Vagina (tissue), 2 donors: ENCODE measurements around the gene TGM5.
"Not testable (repeated sequence)": the region's sequence is repeated elsewhere in the genome, so short reads cannot be mapped to it uniquely, and the experiment has no call there.

Experiments used
- POLR2A ChIP-seq, 2 donors: fragments of 450-650 bp; IDR thresholded peaks; one replicate each; pipeline ENCODE4 v1.6.1; 2017; ENCODE audit warnings: antibody characterized with exemption in 2 of 2, mild to moderate bottlenecking in 2 of 2, moderate library complexity in 2 of 2
- TF ChIP-seq, protein P1 (sequence below), 3 experiments: fragments of 450-650 bp in 2 of 3; fragments of 200-600 bp in 1 of 3; sonication (generic) in 1 of 3; IDR thresholded peaks; one replicate each; pipeline ENCODE4 v1.5.1; 2017 to 2019; ENCODE audit warnings: antibody characterized with exemption in 3 of 3, mild to moderate bottlenecking in 2 of 3, moderate library complexity in 2 of 3

DNA sequence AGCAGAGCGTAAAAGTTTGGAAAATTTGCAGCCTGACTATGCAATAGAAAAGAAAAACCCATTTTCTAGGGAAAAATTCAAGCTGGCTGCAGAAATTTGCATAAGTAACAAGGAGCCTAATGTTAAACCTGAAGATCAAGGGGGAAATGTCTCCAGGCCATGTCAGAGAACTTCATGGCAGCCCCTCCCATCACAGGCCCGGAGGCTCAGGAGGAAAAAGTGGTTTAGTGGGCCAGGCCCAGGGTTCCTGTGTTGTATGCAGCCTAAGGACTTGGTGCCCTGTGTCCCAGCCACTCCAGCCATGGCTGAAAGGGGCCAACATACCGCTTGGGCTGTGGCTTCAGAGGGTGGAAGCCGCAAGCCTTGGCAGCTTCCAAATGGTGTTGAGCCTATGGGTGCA lies 68.2 kb downstream of the TGM5 start:
- TF ChIP-seq POLR2A (IDR thresholded peaks at IDR 0.05), result not testable (repeated sequence)
- TF ChIP-seq, protein P1, sequence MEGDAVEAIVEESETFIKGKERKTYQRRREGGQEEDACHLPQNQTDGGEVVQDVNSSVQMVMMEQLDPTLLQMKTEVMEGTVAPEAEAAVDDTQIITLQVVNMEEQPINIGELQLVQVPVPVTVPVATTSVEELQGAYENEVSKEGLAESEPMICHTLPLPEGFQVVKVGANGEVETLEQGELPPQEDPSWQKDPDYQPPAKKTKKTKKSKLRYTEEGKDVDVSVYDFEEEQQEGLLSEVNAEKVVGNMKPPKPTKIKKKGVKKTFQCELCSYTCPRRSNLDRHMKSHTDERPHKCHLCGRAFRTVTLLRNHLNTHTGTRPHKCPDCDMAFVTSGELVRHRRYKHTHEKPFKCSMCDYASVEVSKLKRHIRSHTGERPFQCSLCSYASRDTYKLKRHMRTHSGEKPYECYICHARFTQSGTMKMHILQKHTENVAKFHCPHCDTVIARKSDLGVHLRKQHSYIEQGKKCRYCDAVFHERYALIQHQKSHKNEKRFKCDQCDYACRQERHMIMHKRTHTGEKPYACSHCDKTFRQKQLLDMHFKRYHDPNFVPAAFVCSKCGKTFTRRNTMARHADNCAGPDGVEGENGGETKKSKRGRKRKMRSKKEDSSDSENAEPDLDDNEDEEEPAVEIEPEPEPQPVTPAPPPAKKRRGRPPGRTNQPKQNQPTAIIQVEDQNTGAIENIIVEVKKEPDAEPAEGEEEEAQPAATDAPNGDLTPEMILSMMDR (IDR thresholded peaks at IDR 0.05), result not testable (repeated sequence)
